ENCODE results near the gene PRH1. TPM values are rescaled to one million over a fixed set of nuclear protein-coding genes. Genes with fewer than 3 reads are reported as not detected.

PRH1 gene
- total and polyA plus RNA-seq, 2 experiments from 2014 or later, result 19.0 to 42.9 TPM

DNA sequence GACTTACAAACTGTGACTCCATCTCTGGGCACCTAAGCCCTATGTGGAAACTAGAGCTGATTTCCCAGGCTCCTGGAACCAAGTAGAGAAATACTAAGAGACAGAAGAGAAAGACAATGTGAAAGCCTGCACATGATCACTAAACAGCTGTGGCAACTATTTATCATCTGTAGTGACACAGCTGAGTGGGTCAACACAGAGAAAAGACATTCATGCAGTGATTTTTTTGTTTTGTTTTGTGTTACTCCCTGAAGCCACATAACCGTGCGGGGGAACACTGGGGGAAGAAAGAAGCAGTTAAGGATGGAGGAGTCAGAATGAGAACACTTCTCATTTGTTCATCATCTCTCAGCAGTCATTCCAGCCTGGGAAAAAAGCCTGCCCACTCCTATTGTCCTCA, 36.3 kb downstream of the PRH1 start:
- no peak overlapping the region for H2AFZ ChIP-seq
- H3K36me3 Mint-ChIP-seq (ENCODE audit: low read depth), result no peaks in the 10 kb centered on the region
- no peaks in the 10 kb centered on the region for H3K9me3 Mint-ChIP-seq
- no peak overlapping the region for H3K27ac Mint-ChIP-seq
- TF ChIP-seq, protein P1, sequence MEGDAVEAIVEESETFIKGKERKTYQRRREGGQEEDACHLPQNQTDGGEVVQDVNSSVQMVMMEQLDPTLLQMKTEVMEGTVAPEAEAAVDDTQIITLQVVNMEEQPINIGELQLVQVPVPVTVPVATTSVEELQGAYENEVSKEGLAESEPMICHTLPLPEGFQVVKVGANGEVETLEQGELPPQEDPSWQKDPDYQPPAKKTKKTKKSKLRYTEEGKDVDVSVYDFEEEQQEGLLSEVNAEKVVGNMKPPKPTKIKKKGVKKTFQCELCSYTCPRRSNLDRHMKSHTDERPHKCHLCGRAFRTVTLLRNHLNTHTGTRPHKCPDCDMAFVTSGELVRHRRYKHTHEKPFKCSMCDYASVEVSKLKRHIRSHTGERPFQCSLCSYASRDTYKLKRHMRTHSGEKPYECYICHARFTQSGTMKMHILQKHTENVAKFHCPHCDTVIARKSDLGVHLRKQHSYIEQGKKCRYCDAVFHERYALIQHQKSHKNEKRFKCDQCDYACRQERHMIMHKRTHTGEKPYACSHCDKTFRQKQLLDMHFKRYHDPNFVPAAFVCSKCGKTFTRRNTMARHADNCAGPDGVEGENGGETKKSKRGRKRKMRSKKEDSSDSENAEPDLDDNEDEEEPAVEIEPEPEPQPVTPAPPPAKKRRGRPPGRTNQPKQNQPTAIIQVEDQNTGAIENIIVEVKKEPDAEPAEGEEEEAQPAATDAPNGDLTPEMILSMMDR (conservative IDR thresholded peaks at IDR 0.05; ENCODE audit: low read depth in 2 of 2), result no peak
- TF ChIP-seq JUNB (IDR thresholded peaks at IDR 0.05; ENCODE audit: unreplicated experiment) (no peak), POLR2AphosphoS5 (IDR thresholded peaks at IDR 0.05; ENCODE audit: low read depth) (no peak), EZH2 (IDR thresholded peaks at IDR 0.05; ENCODE audit: low read depth, unreplicated experiment) (no peak), ZNF331 (CRISPR knock-in tag; IDR thresholded peaks at IDR 0.05; ENCODE audit: low read depth) (no peak), EZH2phosphoT487 (IDR thresholded peaks at IDR 0.05; ENCODE audit: unreplicated experiment) (no peak), CREB1 (CRISPR knock-in tag; IDR thresholded peaks at IDR 0.05; ENCODE audit: low read depth) (no peak), ZNF114 (CRISPR knock-in tag; IDR thresholded peaks at IDR 0.05) (no peak), NANOG (IDR thresholded peaks at IDR 0.05; ENCODE audit: borderline replicate concordance) (no peak), STAT1 (IDR thresholded peaks at IDR 0.05; ENCODE audit: unreplicated experiment) (no peak)
- TF ChIP-seq, protein P2, sequence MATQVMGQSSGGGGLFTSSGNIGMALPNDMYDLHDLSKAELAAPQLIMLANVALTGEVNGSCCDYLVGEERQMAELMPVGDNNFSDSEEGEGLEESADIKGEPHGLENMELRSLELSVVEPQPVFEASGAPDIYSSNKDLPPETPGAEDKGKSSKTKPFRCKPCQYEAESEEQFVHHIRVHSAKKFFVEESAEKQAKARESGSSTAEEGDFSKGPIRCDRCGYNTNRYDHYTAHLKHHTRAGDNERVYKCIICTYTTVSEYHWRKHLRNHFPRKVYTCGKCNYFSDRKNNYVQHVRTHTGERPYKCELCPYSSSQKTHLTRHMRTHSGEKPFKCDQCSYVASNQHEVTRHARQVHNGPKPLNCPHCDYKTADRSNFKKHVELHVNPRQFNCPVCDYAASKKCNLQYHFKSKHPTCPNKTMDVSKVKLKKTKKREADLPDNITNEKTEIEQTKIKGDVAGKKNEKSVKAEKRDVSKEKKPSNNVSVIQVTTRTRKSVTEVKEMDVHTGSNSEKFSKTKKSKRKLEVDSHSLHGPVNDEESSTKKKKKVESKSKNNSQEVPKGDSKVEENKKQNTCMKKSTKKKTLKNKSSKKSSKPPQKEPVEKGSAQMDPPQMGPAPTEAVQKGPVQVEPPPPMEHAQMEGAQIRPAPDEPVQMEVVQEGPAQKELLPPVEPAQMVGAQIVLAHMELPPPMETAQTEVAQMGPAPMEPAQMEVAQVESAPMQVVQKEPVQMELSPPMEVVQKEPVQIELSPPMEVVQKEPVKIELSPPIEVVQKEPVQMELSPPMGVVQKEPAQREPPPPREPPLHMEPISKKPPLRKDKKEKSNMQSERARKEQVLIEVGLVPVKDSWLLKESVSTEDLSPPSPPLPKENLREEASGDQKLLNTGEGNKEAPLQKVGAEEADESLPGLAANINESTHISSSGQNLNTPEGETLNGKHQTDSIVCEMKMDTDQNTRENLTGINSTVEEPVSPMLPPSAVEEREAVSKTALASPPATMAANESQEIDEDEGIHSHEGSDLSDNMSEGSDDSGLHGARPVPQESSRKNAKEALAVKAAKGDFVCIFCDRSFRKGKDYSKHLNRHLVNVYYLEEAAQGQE (IDR thresholded peaks at IDR 0.05; ENCODE audit: unreplicated experiment), result no peak
- TF ChIP-seq, protein P3, sequence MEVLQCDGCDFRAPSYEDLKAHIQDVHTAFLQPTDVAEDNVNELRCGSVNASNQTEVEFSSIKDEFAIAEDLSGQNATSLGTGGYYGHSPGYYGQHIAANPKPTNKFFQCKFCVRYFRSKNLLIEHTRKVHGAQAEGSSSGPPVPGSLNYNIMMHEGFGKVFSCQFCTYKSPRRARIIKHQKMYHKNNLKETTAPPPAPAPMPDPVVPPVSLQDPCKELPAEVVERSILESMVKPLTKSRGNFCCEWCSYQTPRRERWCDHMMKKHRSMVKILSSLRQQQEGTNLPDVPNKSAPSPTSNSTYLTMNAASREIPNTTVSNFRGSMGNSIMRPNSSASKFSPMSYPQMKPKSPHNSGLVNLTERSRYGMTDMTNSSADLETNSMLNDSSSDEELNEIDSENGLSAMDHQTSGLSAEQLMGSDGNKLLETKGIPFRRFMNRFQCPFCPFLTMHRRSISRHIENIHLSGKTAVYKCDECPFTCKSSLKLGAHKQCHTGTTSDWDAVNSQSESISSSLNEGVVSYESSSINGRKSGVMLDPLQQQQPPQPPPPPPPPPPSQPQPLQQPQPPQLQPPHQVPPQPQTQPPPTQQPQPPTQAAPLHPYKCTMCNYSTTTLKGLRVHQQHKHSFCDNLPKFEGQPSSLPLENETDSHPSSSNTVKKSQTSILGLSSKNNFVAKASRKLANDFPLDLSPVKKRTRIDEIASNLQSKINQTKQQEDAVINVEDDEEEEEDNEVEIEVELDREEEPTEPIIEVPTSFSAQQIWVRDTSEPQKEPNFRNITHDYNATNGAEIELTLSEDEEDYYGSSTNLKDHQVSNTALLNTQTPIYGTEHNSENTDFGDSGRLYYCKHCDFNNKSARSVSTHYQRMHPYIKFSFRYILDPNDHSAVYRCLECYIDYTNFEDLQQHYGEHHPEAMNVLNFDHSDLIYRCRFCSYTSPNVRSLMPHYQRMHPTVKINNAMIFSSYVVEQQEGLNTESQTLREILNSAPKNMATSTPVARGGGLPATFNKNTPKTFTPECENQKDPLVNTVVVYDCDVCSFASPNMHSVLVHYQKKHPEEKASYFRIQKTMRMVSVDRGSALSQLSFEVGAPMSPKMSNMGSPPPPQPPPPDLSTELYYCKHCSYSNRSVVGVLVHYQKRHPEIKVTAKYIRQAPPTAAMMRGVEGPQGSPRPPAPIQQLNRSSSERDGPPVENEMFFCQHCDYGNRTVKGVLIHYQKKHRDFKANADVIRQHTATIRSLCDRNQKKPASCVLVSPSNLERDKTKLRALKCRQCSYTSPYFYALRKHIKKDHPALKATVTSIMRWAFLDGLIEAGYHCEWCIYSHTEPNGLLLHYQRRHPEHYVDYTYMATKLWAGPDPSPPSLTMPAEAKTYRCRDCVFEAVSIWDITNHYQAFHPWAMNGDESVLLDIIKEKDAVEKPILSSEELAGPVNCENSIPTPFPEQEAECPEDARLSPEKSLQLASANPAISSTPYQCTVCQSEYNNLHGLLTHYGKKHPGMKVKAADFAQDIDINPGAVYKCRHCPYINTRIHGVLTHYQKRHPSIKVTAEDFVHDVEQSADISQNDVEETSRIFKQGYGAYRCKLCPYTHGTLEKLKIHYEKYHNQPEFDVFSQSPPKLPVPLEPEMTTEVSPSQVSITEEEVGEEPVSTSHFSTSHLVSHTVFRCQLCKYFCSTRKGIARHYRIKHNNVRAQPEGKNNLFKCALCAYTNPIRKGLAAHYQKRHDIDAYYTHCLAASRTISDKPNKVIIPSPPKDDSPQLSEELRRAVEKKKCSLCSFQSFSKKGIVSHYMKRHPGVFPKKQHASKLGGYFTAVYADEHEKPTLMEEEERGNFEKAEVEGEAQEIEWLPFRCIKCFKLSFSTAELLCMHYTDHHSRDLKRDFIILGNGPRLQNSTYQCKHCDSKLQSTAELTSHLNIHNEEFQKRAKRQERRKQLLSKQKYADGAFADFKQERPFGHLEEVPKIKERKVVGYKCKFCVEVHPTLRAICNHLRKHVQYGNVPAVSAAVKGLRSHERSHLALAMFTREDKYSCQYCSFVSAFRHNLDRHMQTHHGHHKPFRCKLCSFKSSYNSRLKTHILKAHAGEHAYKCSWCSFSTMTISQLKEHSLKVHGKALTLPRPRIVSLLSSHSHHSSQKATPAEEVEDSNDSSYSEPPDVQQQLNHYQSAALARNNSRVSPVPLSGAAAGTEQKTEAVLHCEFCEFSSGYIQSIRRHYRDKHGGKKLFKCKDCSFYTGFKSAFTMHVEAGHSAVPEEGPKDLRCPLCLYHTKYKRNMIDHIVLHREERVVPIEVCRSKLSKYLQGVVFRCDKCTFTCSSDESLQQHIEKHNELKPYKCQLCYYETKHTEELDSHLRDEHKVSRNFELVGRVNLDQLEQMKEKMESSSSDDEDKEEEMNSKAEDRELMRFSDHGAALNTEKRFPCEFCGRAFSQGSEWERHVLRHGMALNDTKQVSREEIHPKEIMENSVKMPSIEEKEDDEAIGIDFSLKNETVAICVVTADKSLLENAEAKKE (CRISPR knock-in tag; IDR thresholded peaks at IDR 0.05), result no peak
- TF ChIP-seq, protein P4, sequence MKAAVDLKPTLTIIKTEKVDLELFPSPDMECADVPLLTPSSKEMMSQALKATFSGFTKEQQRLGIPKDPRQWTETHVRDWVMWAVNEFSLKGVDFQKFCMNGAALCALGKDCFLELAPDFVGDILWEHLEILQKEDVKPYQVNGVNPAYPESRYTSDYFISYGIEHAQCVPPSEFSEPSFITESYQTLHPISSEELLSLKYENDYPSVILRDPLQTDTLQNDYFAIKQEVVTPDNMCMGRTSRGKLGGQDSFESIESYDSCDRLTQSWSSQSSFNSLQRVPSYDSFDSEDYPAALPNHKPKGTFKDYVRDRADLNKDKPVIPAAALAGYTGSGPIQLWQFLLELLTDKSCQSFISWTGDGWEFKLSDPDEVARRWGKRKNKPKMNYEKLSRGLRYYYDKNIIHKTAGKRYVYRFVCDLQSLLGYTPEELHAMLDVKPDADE (IDR thresholded peaks at IDR 0.05), result no peak
- DNase-seq (ENCODE audit: low spot score) (no peak), ATAC-seq (no peak)
- no peak overlapping the region for H3K4me2 ChIP-seq
- peaks cover 2% of the 10 kb centered on the region for H3K27me3 Mint-ChIP-seq (ENCODE audit: insufficient read depth, low read depth, poor library complexity)
- H3K36me3 ChIP-seq (ENCODE audit: insufficient read depth), result no peaks in the 10 kb centered on the region
- H4K20me1 ChIP-seq (replicated peaks; ENCODE audit: insufficient read depth), result no peaks in the 10 kb centered on the region
- H3K4me1 ChIP-seq (ENCODE audit: insufficient read depth), result 0 out of 2 replicates have a peak, but pooled peaks cover 5% of the 10 kb centered on the region
- no peaks in the 10 kb centered on the region for H3K27me3 ChIP-seq (ENCODE audit: insufficient read depth)
- H3K79me2 ChIP-seq (replicated peaks; ENCODE audit: insufficient read depth), result no peaks in the 10 kb centered on the region
- H3K27ac ChIP-seq (ENCODE audit: low read depth), result no peak overlapping the region
- 0 out of 2 replicates have a peak, but pooled peaks cover 8% of the 10 kb centered on the region for H3K9me2 ChIP-seq (ENCODE audit: insufficient read depth)
- no peak overlapping the region for H3K4me3 Mint-ChIP-seq
- H3F3A ChIP-seq (replicated peaks; ENCODE audit: low read depth), result no peaks in the 10 kb centered on the region
- H3K4me3 ChIP-seq, result no peak overlapping the region
- H3K4me1 Mint-ChIP-seq, result peaks cover 9% of the 10 kb centered on the region

Measured in GM23338 (cell line).